Uterus (tissue), 4 donors: Measurements from ENCODE around the gene MAPK8IP1. TPM values are rescaled to one million over a fixed set of nuclear protein-coding genes. Genes with fewer than 3 reads are reported as not detected.

Experiments
- DNase-seq, 2 donors: peaks; one replicate each; pipeline ENCODE4 v3.0.0-alpha.2; 2019 to 2020
- H3K27ac ChIP-seq, 2 donors: fragments of 200-600 bp; sonication (generic); 1 replicate in 1 of 2; 2 replicates in 1 of 2; pipeline ENCODE4 v1.5.1; 2016 to 2018
- H3K27me3 ChIP-seq, 2 donors: fragments of 200-600 bp; sonication (generic); one replicate each; pipeline ENCODE4 v1.5.1; 2018 to 2019; ENCODE audit warnings: control low read depth in 1 of 2
- H3K36me3 ChIP-seq, 2 donors: fragments of 200-600 bp; sonication (generic); one replicate each; pipeline ENCODE4 v1.5.1; 2019; ENCODE audit warnings: control low read depth in 1 of 2
- H3K4me1 ChIP-seq, 2 donors: fragments of 200-600 bp; sonication (generic); one replicate each; pipeline ENCODE4 v1.5.1; 2018 to 2019; ENCODE audit warnings: control low read depth in 1 of 2
- H3K4me3 ChIP-seq, 2 donors: fragments of 200-600 bp; sonication (generic); 1 replicate in 1 of 2; 2 replicates in 1 of 2; pipeline ENCODE4 v1.5.1; 2018 to 2019; ENCODE audit warnings: mild to moderate bottlenecking in 1 of 2
- H3K9me3 ChIP-seq, 2 donors: fragments of 200-600 bp; sonication (generic); one replicate each; pipeline ENCODE4 v1.5.1; 2019; ENCODE audit warnings: control low read depth in 1 of 2
- CTCF ChIP-seq, 4 experiments: fragments of 200-600 bp in 2 of 4; fragments of 450-650 bp in 2 of 4; sonication (generic) in 2 of 4; IDR thresholded peaks; one replicate each; pipeline ENCODE4 v1.5.1; 2016 to 2019; ENCODE audit warnings: antibody characterized with exemption in 4 of 4, mild to moderate bottlenecking in 2 of 4, moderate library complexity in 1 of 4
- POLR2A ChIP-seq, 2 donors: fragments of 450-650 bp; IDR thresholded peaks; one replicate each; pipeline ENCODE4 v1.6.1; 2016; ENCODE audit warnings: antibody characterized with exemption in 2 of 2, mild to moderate bottlenecking in 1 of 2, moderate library complexity in 1 of 2
- intact Hi-C: fragments of 100-400 bp; cut with DNase I; formaldehyde crosslinking; loops from one replicate; pipeline ENCODE4 v1.15.1; 2023; ENCODE audit warnings: low total_unique reads
- total RNA-seq, 4 donors: library from RNA; depleted of rRNA in 3 of 4; stranded (reverse); fragments of >200 nt in 3 of 4; gene quantifications; one replicate each; pipeline versions ENCODE4 v1.1.0 to v1.2.4, GENCODE V29; 2014 to 2023
- donor health status: DM: yes; HTN: yes; CAD: no.

MAPK8IP1 gene
- total RNA-seq, 4 donors from 2014 or later, result 2.1 to 29.9 (median 20.0) TPM

DNA sequence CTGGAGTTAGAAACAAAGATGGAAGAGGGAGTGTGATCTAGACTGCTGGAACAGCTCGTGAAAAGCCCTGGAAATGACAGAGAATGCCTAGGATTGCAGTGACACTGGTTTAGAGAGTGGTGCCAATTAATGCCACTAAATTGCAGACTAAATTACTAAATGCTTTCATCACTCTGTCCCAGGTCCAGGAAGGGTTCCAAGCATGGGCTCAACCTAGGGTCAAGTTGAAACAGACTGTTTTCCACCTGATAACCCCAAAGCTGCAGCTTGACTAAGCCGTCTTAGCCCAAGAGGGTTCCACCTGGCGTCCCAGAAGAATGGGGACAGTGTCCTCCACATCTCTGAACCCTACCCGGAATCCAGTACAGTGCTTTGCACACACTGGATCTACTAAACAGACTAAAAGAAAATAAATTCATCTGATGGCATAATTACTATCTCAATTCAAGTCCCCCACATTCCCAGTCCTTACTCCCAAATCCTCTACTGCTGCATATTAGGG is 39.2 kb upstream of the MAPK8IP1 start:
- Histone ChIP-seq H3K36me3 (no peaks in the 10 kb centered on the region), H3K27ac (peak overlapping the region; percentile 89 to 96), H3K4me1 (peaks cover 8 to 12% of the 10 kb centered on the region in 2 donors), H3K9me3 (no peaks in the 10 kb centered on the region), H3K4me3 (peak overlapping the region in 1 of 2 donors; percentile 97), H3K27me3 (no peaks in the 10 kb centered on the region)
- no peak for TF ChIP-seq CTCF (IDR thresholded peaks at IDR 0.05)
- TF ChIP-seq POLR2A (IDR thresholded peaks at IDR 0.05), result no peak
- intact Hi-C loops, result loop anchor here (5.0 kb wide), 1 partner anchor 71 kb away; the partner anchor contains the start of gene PEX16
- DNase-seq, result no peak

DNA sequence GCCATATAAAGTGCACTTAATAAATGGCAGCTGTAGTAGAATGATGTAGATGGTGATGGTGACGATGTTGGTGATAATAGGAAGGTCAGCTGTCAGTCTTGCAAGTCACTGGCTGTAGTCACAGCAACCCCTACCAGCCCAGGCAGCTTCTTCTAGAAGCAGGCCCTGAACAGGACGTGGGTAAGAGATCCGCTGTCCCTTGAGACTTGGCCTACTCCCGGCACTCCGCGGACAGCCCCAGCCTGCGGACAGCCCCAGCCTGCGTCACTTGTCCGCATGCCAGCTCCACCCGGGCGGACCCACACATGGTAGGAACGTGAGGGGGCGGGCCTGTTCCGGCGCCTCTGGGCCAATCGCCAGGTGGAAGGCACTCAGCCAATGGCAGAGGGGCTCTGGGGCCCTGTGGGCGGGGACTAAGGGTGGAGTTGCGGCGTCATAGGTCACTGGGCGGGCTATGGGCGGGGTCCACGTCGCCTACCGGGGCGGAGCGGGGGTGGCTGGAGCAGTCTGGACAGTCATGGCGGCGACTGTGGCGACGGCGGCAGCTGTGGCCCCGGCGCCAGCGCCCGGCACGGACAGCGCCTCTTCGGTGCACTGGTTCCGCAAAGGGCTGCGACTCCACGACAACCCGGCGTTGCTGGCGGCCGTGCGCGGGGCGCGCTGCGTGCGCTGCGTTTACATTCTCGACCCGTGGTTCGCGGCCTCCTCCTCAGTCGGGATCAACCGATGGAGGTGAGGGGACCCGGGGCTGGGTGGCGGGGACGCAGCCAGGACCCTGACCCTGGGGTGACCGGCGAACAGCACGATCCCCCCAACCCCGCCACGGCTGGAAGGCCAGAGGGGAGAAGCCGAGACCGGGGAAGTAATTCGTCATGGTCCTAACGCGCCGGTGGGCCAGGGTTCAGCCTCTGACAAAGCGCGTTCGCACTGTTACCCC is 38.2 kb upstream of the MAPK8IP1 start, which contains the start of gene CRY2:
Gene CRY2 (plus strand): TSS at position 502 of the 937 bp plus-strand sequence. CDS start 16 bp downstream, at position 518.
- Histone ChIP-seq H3K36me3 (no peaks in the 10 kb centered on the region), H3K27ac (peak within 1 kb of the TSS; percentile 89 to 96), H3K9me3 (no peaks in the 10 kb centered on the region), H3K27me3 (no peaks in the 10 kb centered on the region), H3K4me1 (peaks cover 13 to 14% of the 10 kb centered on the region in 2 donors), H3K4me3 (peak within 1 kb of the TSS; percentile 91 to 97)
- TF ChIP-seq POLR2A (IDR thresholded peaks at IDR 0.05) (peak; percentile 97 to 99), CTCF (IDR thresholded peaks at IDR 0.05) (no peak)
- peak; percentile 99 to 100 for DNase-seq
- intact Hi-C loops, result loop anchor here (5.0 kb wide), 1 partner anchor 70 kb away; the partner anchor contains the start of gene PEX16

DNA sequence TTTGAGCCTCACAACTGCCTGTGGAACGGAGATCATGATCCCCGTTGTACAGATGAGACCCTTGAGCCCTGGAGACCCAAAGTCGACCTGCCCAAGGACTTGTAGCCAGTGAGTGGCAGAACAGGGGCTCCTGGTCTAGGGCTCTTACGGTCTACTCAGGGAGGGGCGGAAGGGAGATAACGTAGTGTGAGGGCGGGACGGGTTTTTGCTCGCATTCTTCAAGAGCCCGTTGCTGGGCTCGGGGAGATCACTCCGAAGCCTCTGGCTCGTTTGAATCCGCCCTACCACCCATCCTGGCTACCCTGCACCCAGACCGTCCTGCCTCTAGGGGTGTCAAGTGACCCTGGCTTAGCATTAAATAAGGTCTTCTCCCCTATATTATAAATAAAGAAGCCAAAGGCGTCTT is 37.5 kb upstream of the MAPK8IP1 start:
- peaks cover 16 to 17% of the 10 kb centered on the region in 2 donors for H3K4me1 ChIP-seq
- intact Hi-C loops, result loop anchor here (5.0 kb wide), 1 partner anchor 69 kb away; the partner anchor contains the start of gene PEX16
- peak overlapping the region; percentile 91 to 97 for H3K4me3 ChIP-seq
- H3K27me3 ChIP-seq, result no peaks in the 10 kb centered on the region
- TF ChIP-seq POLR2A (IDR thresholded peaks at IDR 0.05) (no peak), CTCF (IDR thresholded peaks at IDR 0.05) (peak in 1 of 4 experiments; percentile 7)
- no peaks in the 10 kb centered on the region for H3K36me3 ChIP-seq
- H3K9me3 ChIP-seq, result no peaks in the 10 kb centered on the region
- peak overlapping the region; percentile 89 to 96 for H3K27ac ChIP-seq
- DNase-seq, result peak in 1 of 2 donors; percentile 48

DNA sequence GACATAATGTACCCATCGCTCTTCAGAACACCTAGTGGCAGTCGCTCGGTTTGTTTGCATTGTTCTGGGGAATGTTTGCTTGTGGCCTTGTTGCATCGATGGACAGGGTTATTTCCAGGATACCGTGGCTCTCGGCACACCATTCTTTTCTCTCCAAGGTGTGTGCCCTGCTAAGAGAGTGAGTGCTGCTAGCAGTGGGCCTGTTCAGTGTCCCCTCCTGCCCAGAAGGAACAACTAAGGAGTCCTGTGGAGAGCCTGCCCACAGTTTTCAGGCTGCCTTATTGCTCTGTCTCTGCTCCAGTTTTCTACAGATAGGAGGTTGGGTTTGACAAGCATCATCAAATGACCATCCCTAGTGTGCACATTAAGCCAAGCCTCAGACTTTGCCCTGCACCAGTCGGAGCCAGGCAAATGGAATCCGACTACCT is 36.8 kb upstream of the MAPK8IP1 start:
- peak overlapping the region; percentile 89 to 96 for H3K27ac ChIP-seq
- H3K4me1 ChIP-seq, result peaks cover 17% of the 10 kb centered on the region in 2 donors
- H3K27me3 ChIP-seq, result no peaks in the 10 kb centered on the region
- H3K36me3 ChIP-seq, result no peaks in the 10 kb centered on the region
- no peak for DNase-seq
- TF ChIP-seq POLR2A (IDR thresholded peaks at IDR 0.05) (no peak), CTCF (IDR thresholded peaks at IDR 0.05) (no peak)
- H3K4me3 ChIP-seq, result peak overlapping the region; percentile 91 to 97
- H3K9me3 ChIP-seq, result no peaks in the 10 kb centered on the region
- intact Hi-C loops, result loop anchor here (5.0 kb wide), 1 partner anchor 69 kb away; the partner anchor contains the start of gene PEX16
